HepG2 (cell line): ENCODE data around the gene TNFAIP3. TPM values are rescaled to one million over a fixed set of nuclear protein-coding genes. Genes with fewer than 3 reads are reported as not detected.

Experiments
- ATAC-seq: fragments of 200-7000 bp; cut with Tn5 transposase; 3 replicates; pipeline ENCODE4 v1.9.1; 2020; ENCODE audit warnings: mild to moderate bottlenecking, moderate library complexity
- Bru-seq: library from RNA; stranded (reverse); fragments of 400-500 nt; gene quantifications from one replicate; lab custom pipeline; 2021; lab: Mats Ljungman, UMichigan
- BruChase-seq, 2 experiments: library from RNA; stranded (reverse); fragments of 400-500 nt; gene quantifications; one replicate each; lab custom pipeline; 2021; lab: Mats Ljungman, UMichigan
- BruUV-seq: library from RNA; stranded (reverse); fragments of 400-500 nt; replicated peaks from 2 replicates; lab custom pipeline; 2021; lab: Mats Ljungman, UMichigan
- CTCF ChIA-PET: fragments of 300-600 bp; formaldehyde crosslinking; extraction: SDS; loops from one replicate; lab custom pipeline; 2021; ENCODE audit warnings: low total read pairs, inconsistent platforms, low intra/inter-chr PET ratio; lab: Yijun Ruan, JAX
- POLR2A ChIA-PET: fragments of 350-600 bp; sonication (Branson Sonifier 250); formaldehyde crosslinking; loops from one replicate; lab custom pipeline; 2020; ENCODE audit warnings: antibody characterized with exemption, inconsistent platforms; lab: Yijun Ruan, JAX
- DNase-seq: peaks from one replicate; pipeline ENCODE4 v3.0.0-alpha.2; 2015; ENCODE audit warnings: low spot score
- FAIRE-seq: peaks from 3 replicates; lab custom pipeline; 2011; peaks lifted over from hg19 to GRCh38; lab: Jason Lieb, UNC
- H2AFZ ChIP-seq: one replicate; pipeline ENCODE4 v1.6.1; 2011; ENCODE audit warnings: low read length, inconsistent platforms
- H3K27ac ChIP-seq: fragments of 300-600 bp; 3 replicates; pipeline ENCODE4 v1.8.0; 2011; ENCODE audit warnings: mixed run types, mild to moderate bottlenecking, mixed read lengths, low read length, inconsistent platforms; ENCODE audit not compliant: insufficient read depth; ENCODE audit errors: extremely low read length
- H3K27me3 ChIP-seq, 2 experiments: fragments of 200-600 bp in 1 of 2; 2 replicates in 1 of 2; 3 replicates in 1 of 2; pipeline versions ENCODE4 v1.6.0 to v1.8.0; 2011; ENCODE audit warnings: low read length in 2 of 2, mild to moderate bottlenecking in 2 of 2, moderate library complexity in 2 of 2, inconsistent platforms in 1 of 2; ENCODE audit not compliant: insufficient read depth in 2 of 2, control insufficient read depth in 1 of 2
- H3K36me3 ChIP-seq, 2 experiments: fragments of 200-600 bp in 1 of 2; replicated peaks in 1 of 2; 2 replicates in 1 of 2; 3 replicates in 1 of 2; pipeline versions ENCODE4 v1.5.1 to v1.8.0; 2011; ENCODE audit warnings: low read length in 2 of 2, inconsistent platforms in 1 of 2; ENCODE audit not compliant: insufficient read depth in 2 of 2, control insufficient read depth in 1 of 2
- H3K4me1 ChIP-seq: 2 replicates; pipeline ENCODE4 v1.5.1; 2012; ENCODE audit warnings: low read length, inconsistent platforms; ENCODE audit not compliant: insufficient read depth
- H3K4me2 ChIP-seq: 2 replicates; pipeline ENCODE4 v1.6.0; 2011; ENCODE audit warnings: low read depth, low read length, inconsistent platforms
- H3K4me3 ChIP-seq, 3 experiments: fragments of 200-600 bp in 1 of 3; sonication (generic), shearing (Covaris generic) in 1 of 3; replicated peaks in 1 of 3; 2 replicates each; pipeline ENCODE4 v1.5.1; 2011 to 2016; ENCODE audit warnings: low read length in 3 of 3, inconsistent platforms in 2 of 3, low read depth in 2 of 3, mild to moderate bottlenecking in 2 of 3, control low read depth in 1 of 3, mixed read lengths in 1 of 3; ENCODE audit not compliant: insufficient read depth in 1 of 3
- H3K79me2 ChIP-seq: one replicate; pipeline ENCODE4 v1.6.1; 2011; ENCODE audit warnings: low read length, inconsistent platforms; ENCODE audit not compliant: insufficient read depth
- H3K9ac ChIP-seq: 2 replicates; pipeline ENCODE4 v1.6.0; 2011; ENCODE audit warnings: mild to moderate bottlenecking, low read depth, low read length, inconsistent platforms; ENCODE audit not compliant: insufficient read depth
- H3K9me3 ChIP-seq: 2 replicates; pipeline ENCODE4 v1.5.1; 2012; ENCODE audit warnings: mild to moderate bottlenecking, low read length
- H4K20me1 ChIP-seq: 2 replicates; pipeline ENCODE4 v1.6.0; 2011; ENCODE audit warnings: inconsistent platforms, mild to moderate bottlenecking, low read length, moderate library complexity; ENCODE audit not compliant: insufficient read depth
- KLF16 ChIP-seq, 2 experiments: sonication (generic) in 1 of 2; formaldehyde crosslinking in 1 of 2; IDR thresholded peaks; 2 replicates each; pipeline versions ENCODE4 v1.6.1 to v1.8.0; 2016 to 2023; ENCODE audit warnings: missing genetic modification reagents in 2 of 2, missing compliant biosample characterization in 1 of 2
- MAFG ChIP-seq: sonication (generic); formaldehyde crosslinking; IDR thresholded peaks from 2 replicates; pipeline ENCODE4 v1.5.1; 2020; ENCODE audit warnings: mild to moderate bottlenecking, missing genetic modification reagents
- NFE2 ChIP-seq: sonication (generic); formaldehyde crosslinking; IDR thresholded peaks from 2 replicates; pipeline ENCODE4 v1.4.0; 2020; ENCODE audit warnings: missing genetic modification reagents
- NFYC ChIP-seq: IDR thresholded peaks from 2 replicates; pipeline ENCODE4 v1.6.1; 2016; ENCODE audit warnings: missing genetic modification reagents, missing compliant biosample characterization
- POLR2A ChIP-seq, 2 experiments: IDR thresholded peaks; 2 replicates each; pipeline ENCODE4 v1.6.1; 2011; ENCODE audit warnings: low read depth in 2 of 2, low read length in 2 of 2, mild to moderate bottlenecking in 1 of 2, moderate library complexity in 1 of 2; ENCODE audit not compliant: insufficient read depth in 1 of 2
- SMYD3 ChIP-seq: sonication (generic); formaldehyde crosslinking; IDR thresholded peaks from 2 replicates; pipeline ENCODE4 v1.8.1; 2023; ENCODE audit warnings: mild to moderate bottlenecking, missing genetic modification reagents
- SP140L ChIP-seq: sonication (generic); formaldehyde crosslinking; IDR thresholded peaks from 2 replicates; pipeline ENCODE4 v1.4.0; 2020; ENCODE audit warnings: missing genetic modification reagents, borderline replicate concordance
- YY1 ChIP-seq: IDR thresholded peaks from 2 replicates; pipeline ENCODE4 v1.6.1; 2011; ENCODE audit warnings: low read length, low read depth, moderate library complexity, mild to moderate bottlenecking; ENCODE audit not compliant: insufficient read depth, insufficient replicate concordance
- ZFY ChIP-seq: sonication (generic); formaldehyde crosslinking; IDR thresholded peaks from 2 replicates; pipeline ENCODE4 v1.4.0; 2020; ENCODE audit warnings: missing genetic modification reagents
- ZMYM3 ChIP-seq: sonication (generic); formaldehyde crosslinking; IDR thresholded peaks from 2 replicates; pipeline ENCODE4 v1.5.1; 2020; ENCODE audit warnings: mild to moderate bottlenecking, missing genetic modification reagents
- ZNF557 ChIP-seq: sonication (generic); formaldehyde crosslinking; IDR thresholded peaks from 2 replicates; pipeline ENCODE4 v1.4.0; 2020; ENCODE audit warnings: missing genetic modification reagents
- ZNF580 ChIP-seq: IDR thresholded peaks from 2 replicates; pipeline ENCODE4 v1.6.1; 2016; ENCODE audit warnings: low read depth, borderline replicate concordance
- ZNF816 ChIP-seq: sonication (generic); formaldehyde crosslinking; IDR thresholded peaks from 2 replicates; pipeline ENCODE4 v1.8.0; 2022; ENCODE audit warnings: missing genetic modification reagents, mild to moderate bottlenecking, borderline replicate concordance
- WGBS: methylation state at CpG from one replicate; pipeline ENCODE4 v1.1.6; 2017; ENCODE audit warnings: low lambda C conversion rate; 5-methylcytosine and 5-hydroxymethylcytosine counted together
- in situ Hi-C: cut with HindIII; loops from 2 replicates; pipeline ENCODE4 v1.10.0; 2017; ENCODE audit warnings: low pct_unique_long_range_greater_than_20kb; ENCODE audit not compliant: extremely low pct_ligation_motif_present
- intact Hi-C: fragments of 100-400 bp; cut with micrococcal nuclease; formaldehyde crosslinking; loops from one replicate; pipeline ENCODE4 v1.10.0; 2022; ENCODE audit not compliant: unreplicated experiment
- long read RNA-seq, 2 experiments: library from RNA in 1 of 2; library from polyadenylated mRNA in 1 of 2; stranded (forward) in 1 of 2; unstranded in 1 of 2; transcript quantifications; one replicate each; pipeline ENCODE4 v2.0.0, GENCODE V29; 2019 to 2022
- polyA minus RNA-seq, 3 experiments: library from RNA; depleted of rRNA, polyadenylated mRNA; stranded (reverse); fragments of >200 nt; gene quantifications; 2 replicates each; pipeline ENCODE4 v1.2.3, GENCODE V29; 2011; ENCODE audit warnings: low replicate concordance in 1 of 3
- polyA plus RNA-seq, 8 experiments: library from polyadenylated mRNA; depleted of rRNA in 3 of 8; stranded (reverse) in 7 of 8; unstranded in 1 of 8; fragments of >200 nt; fragmentation: Illumina TruSeq in 4 of 8; extraction: Trizol in 4 of 8; gene quantifications; 2 replicates each; pipeline versions ENCODE4 v1.2.1 to v1.2.3, GENCODE V29; 2011 to 2016; ENCODE audit warnings: low read depth in 4 of 8, missing spikeins in 1 of 8, mixed read lengths in 1 of 8; ENCODE audit not compliant: insufficient read depth in 1 of 8
- total RNA-seq, 5 experiments: library from RNA; depleted of rRNA; stranded (reverse); fragments of >200 nt; fragmentation: Illumina TruSeq; extraction: Trizol; gene quantifications; 2 replicates each; pipeline ENCODE4 v1.2.3, GENCODE V29; 2016; ENCODE audit warnings: low read depth in 1 of 5
- TF ChIP-seq, protein P1 (sequence below): sonication (generic); formaldehyde crosslinking; IDR thresholded peaks from 2 replicates; pipeline ENCODE4 v1.4.0; 2020; ENCODE audit warnings: missing genetic modification reagents
- TF ChIP-seq, protein P2 (sequence below): sonication (generic); formaldehyde crosslinking; IDR thresholded peaks from 2 replicates; pipeline ENCODE4 v1.4.0; 2020; ENCODE audit warnings: mild to moderate bottlenecking, low read depth, missing genetic modification reagents

Gene TNFAIP3
- total RNA-seq (2016; rRNA removed; fragmentation: Illumina TruSeq; extraction: Trizol): 24.7 and 28.2 TPM in 2 replicates
- 2.2 and 2.6 TPM in 2 replicates for total RNA-seq (2016; cell fraction: cytosol; rRNA removed; fragmentation: Illumina TruSeq; extraction: Trizol; ENCODE audit: low read depth)
- 18.9 and 27.7 TPM in 2 replicates for total RNA-seq (2016; cell fraction: insoluble cytoplasmic fraction; rRNA removed; fragmentation: Illumina TruSeq; extraction: Trizol)
- 8.2 and 8.6 TPM in 2 replicates for total RNA-seq (2016; cell fraction: membrane; rRNA removed; fragmentation: Illumina TruSeq; extraction: Trizol)
- total RNA-seq (2016; cell fraction: nucleus; rRNA removed; fragmentation: Illumina TruSeq; extraction: Trizol): 61.9 and 64.1 TPM in 2 replicates
- 47.1 and 49.6 TPM in 2 replicates for polyA plus RNA-seq (2011; rRNA removed)
- polyA plus RNA-seq (2011; cell fraction: cytosol; rRNA removed): 22.2 and 24.7 TPM in 2 replicates
- polyA plus RNA-seq (2011; cell fraction: nucleus; rRNA removed): 144 and 150 TPM in 2 replicates
- polyA plus RNA-seq (2012): 30.0 and 33.6 TPM in 2 replicates
- polyA plus RNA-seq (2016; cell fraction: cytosol; fragmentation: Illumina TruSeq; extraction: Trizol; ENCODE audit: low read depth): 1.00 and 1.1 TPM in 2 replicates
- 21.4 and 27.8 TPM in 2 replicates for polyA plus RNA-seq (2016; cell fraction: insoluble cytoplasmic fraction; fragmentation: Illumina TruSeq; extraction: Trizol; ENCODE audit: low read depth)
- polyA plus RNA-seq (2016; cell fraction: membrane; fragmentation: Illumina TruSeq; extraction: Trizol; ENCODE audit: low read depth): 3.4 and 4.2 TPM in 2 replicates
- polyA plus RNA-seq (2016; cell fraction: nucleus; fragmentation: Illumina TruSeq; extraction: Trizol; ENCODE audit: insufficient read depth, low read depth): 121 and 138 TPM in 2 replicates
- polyA minus RNA-seq (2011; rRNA and poly(A)+ RNA removed; ENCODE audit: low replicate concordance): 2.9 and 35.1 TPM in 2 replicates
- polyA minus RNA-seq (2011; cell fraction: cytosol; rRNA and poly(A)+ RNA removed): 30.0 and 32.5 TPM in 2 replicates
- polyA minus RNA-seq (2011; cell fraction: nucleus; rRNA and poly(A)+ RNA removed): 52.7 and 61.8 TPM in 2 replicates
- Bru-seq, nascent RNA: percentile 98 among the genes with signal in this experiment
- BruChase-seq, experiment 1, labeled RNA remaining after a 6-hour chase: percentile 94 among the genes with signal in this experiment
- BruChase-seq, experiment 2, labeled RNA remaining after a 2-hour chase: percentile 94 among the genes with signal in this experiment
- long read RNA-seq, experiment 1, full-length matches to known transcripts: 2 of 12 reads
- long read RNA-seq, experiment 1, partial matches to known transcripts: 5 of 12 reads
- long read RNA-seq, experiment 1, other reads (novel, unspliced or antisense): 5 of 12 reads
- long read RNA-seq, experiment 2, full-length matches to known transcripts: 10 of 29 reads
- long read RNA-seq, experiment 2, partial matches to known transcripts: 2 of 29 reads
- long read RNA-seq, experiment 2, other reads (novel, unspliced or antisense): 17 of 29 reads

- H3K4me3 ChIP-seq: peak within 1 kb of the TSS; percentile 75 to 100 (median 92)
- peaks cover 54% of the 10 kb centered on the region for H3K79me2 ChIP-seq
- no peak within 1 kb of the TSS for H2AFZ ChIP-seq
- H3K36me3 ChIP-seq: peaks cover 3 to 16% of the 10 kb centered on the region in 2 experiments
- intact Hi-C loops (loop anchor here (1.0 to 2.0 kb wide), 4 partner anchors 56 to 160 kb away; no protein-coding TSS in a partner anchor), in situ Hi-C loops (loop anchor here (5.0 to 10.0 kb wide), 4 partner anchors 62 to 512 kb away; no protein-coding TSS in a partner anchor)
- H3K27ac ChIP-seq: peak within 1 kb of the TSS; percentile 92
- ChIA-PET CTCF (interaction anchor here (0.6 to 8.6 kb wide), 8 partner anchors 56 to 169 kb away, joined by 3 to 102 read pairs (median 5); no protein-coding TSS in a partner anchor), POLR2A (interaction anchor here (0.9 to 3.8 kb wide), 18 partner anchors 17 to 170 kb away, joined by 3 to 33 read pairs (median 7); no protein-coding TSS in a partner anchor)
- H3K9ac ChIP-seq: peak within 1 kb of the TSS; percentile 97
- DNase-seq (peak; percentile 94), ATAC-seq (peak; percentile 85), FAIRE-seq (no peak)
- H3K27me3 ChIP-seq: no peaks in the 10 kb centered on the region; a peak in 1 of 5 replicates
- peaks cover 34% of the 10 kb centered on the region for H4K20me1 ChIP-seq
- under 1% methylated on average over 57 of the region's 87 CpGs for WGBS
- peak within 1 kb of the TSS; percentile 96 for H3K4me2 ChIP-seq
- peaks cover 75% of the 10 kb centered on the region for H3K4me1 ChIP-seq
- no TSS peak for BruUV-seq
- H3K9me3 ChIP-seq: no peaks in the 10 kb centered on the region
- no peak; the same call in 1 of the 2 replicates for TF ChIP-seq NFYC
- peak; percentile 97 for TF ChIP-seq ZFY (CRISPR knock-in tag)
- 0 out of 2 replicates have a peak, but pooled peaks have one; percentile 67 for TF ChIP-seq SP140L (CRISPR knock-in tag)
- peak; percentile 81 for TF ChIP-seq YY1
- no peak for TF ChIP-seq MAFG (CRISPR knock-in tag)
- TF ChIP-seq ZNF557: peak; percentile 5; the same call in 1 of the 2 replicates
- TF ChIP-seq ZNF580 (CRISPR knock-in tag): peak; percentile 85; the same call in 1 of the 2 replicates
- no peak; the same call in 1 of the 2 replicates for TF ChIP-seq ZNF816 (CRISPR knock-in tag)
- TF ChIP-seq SMYD3 (CRISPR knock-in tag): peak; percentile 70
- peak; percentile 80 for TF ChIP-seq ZMYM3 (CRISPR knock-in tag)
- TF ChIP-seq, protein P1, sequence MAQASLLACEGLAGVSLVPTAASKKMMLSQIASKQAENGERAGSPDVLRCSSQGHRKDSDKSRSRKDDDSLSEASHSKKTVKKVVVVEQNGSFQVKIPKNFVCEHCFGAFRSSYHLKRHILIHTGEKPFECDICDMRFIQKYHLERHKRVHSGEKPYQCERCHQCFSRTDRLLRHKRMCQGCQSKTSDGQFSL (CRISPR knock-in tag): no peak
- peak; percentile 88 to 95 for TF ChIP-seq POLR2A (IDR thresholded peaks at IDR 0.05; ENCODE audit: insufficient read depth in 1 of 2, low read depth in 2 of 2, low read length in 2 of 2)
- TF ChIP-seq KLF16 (CRISPR knock-in tag; IDR thresholded peaks at IDR 0.05): peak in 1 of 2 experiments; percentile 95; a peak in 2 of 4 replicates
- no peak for TF ChIP-seq NFE2 (CRISPR knock-in tag)
- TF ChIP-seq, protein P2, sequence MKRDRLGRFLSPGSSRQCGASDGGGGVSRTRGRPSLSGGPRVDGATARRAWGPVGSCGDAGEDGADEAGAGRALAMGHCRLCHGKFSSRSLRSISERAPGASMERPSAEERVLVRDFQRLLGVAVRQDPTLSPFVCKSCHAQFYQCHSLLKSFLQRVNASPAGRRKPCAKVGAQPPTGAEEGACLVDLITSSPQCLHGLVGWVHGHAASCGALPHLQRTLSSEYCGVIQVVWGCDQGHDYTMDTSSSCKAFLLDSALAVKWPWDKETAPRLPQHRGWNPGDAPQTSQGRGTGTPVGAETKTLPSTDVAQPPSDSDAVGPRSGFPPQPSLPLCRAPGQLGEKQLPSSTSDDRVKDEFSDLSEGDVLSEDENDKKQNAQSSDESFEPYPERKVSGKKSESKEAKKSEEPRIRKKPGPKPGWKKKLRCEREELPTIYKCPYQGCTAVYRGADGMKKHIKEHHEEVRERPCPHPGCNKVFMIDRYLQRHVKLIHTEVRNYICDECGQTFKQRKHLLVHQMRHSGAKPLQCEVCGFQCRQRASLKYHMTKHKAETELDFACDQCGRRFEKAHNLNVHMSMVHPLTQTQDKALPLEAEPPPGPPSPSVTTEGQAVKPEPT (CRISPR knock-in tag): peak; percentile 29; the same call in 1 of the 2 replicates
Measured at GRCh38 chr6:137866914-137867684, at the start of gene TNFAIP3. TSS of gene TNFAIP3 (plus strand) at chr6:137867259. CDS start at chr6:137871228, 3,969 bp downstream.
